Heart right ventricle (tissue), 16 donors: ENCODE results near the gene GPSM1. TPM values are rescaled to one million over a fixed set of nuclear protein-coding genes. Genes with fewer than 3 reads are reported as not detected.
A peak's percentile ranks its signal among the peaks of the same experiment; 100 is the strongest.

Experiments
- ATAC-seq, 8 donors: fragments of 200-7000 bp; cut with Tn5 transposase; one replicate each; pipeline ENCODE4 v1.9.1; 2020; ENCODE audit warnings: mild to moderate bottlenecking in 8 of 8, moderate library complexity in 8 of 8, moderate number of reproducible peaks in 1 of 8
- DNase-seq, 2 donors: peaks; one replicate each; pipeline ENCODE4 v3.0.0-alpha.2; 2020
- H3K27ac ChIP-seq, 10 donors: fragments of 200-600 bp; sonication (generic) in 2 of 10; one replicate each; pipeline versions ENCODE4 v1.5.0 to v1.8.0; 2020 to 2022; ENCODE audit warnings: mild to moderate bottlenecking in 3 of 10
- H3K27me3 ChIP-seq, 7 donors: fragments of 200-600 bp; one replicate each; pipeline ENCODE4 v1.8.0; 2021 to 2022; ENCODE audit warnings: mild to moderate bottlenecking in 2 of 7
- H3K36me3 ChIP-seq, 9 donors: fragments of 200-600 bp; sonication (generic) in 1 of 9; one replicate each; pipeline versions ENCODE4 v1.5.0 to v1.8.0; 2020 to 2022; ENCODE audit warnings: mild to moderate bottlenecking in 2 of 9
- H3K4me1 ChIP-seq, 9 donors: fragments of 200-600 bp; sonication (generic) in 1 of 9; one replicate each; pipeline versions ENCODE4 v1.5.0 to v1.8.0; 2020 to 2022; ENCODE audit warnings: mild to moderate bottlenecking in 4 of 9
- H3K4me3 ChIP-seq, 10 donors: fragments of 200-600 bp; sonication (generic) in 2 of 10; one replicate each; pipeline versions ENCODE4 v1.5.0 to v1.8.0; 2020 to 2022; ENCODE audit warnings: mild to moderate bottlenecking in 7 of 10, moderate library complexity in 2 of 10
- H3K9me3 ChIP-seq, 11 donors: fragments of 200-600 bp in 10 of 11; sonication (generic) in 2 of 11; one replicate each; pipeline versions ENCODE4 v1.5.0 to v1.8.0; 2013 to 2022; ENCODE audit warnings: mild to moderate bottlenecking in 2 of 11, control low read depth in 1 of 11, moderate library complexity in 1 of 11
- CTCF ChIP-seq, 9 donors: fragments of 200-600 bp; sonication (generic) in 2 of 9; IDR thresholded peaks; one replicate each; pipeline versions ENCODE4 v1.5.0 to v1.8.0; 2021 to 2022; ENCODE audit warnings: antibody characterized with exemption in 9 of 9, mild to moderate bottlenecking in 5 of 9, moderate library complexity in 1 of 9
- WGBS, 2 donors: extraction: QIAGEN DNeasy Blood & Tissue Kit; methylation state at CpG; one replicate each; pipeline ENCODE4 v1.1.7; 2013; ENCODE audit warnings: inconsistent platforms in 1 of 2; 5-methylcytosine and 5-hydroxymethylcytosine counted together
- intact Hi-C, 10 donors: fragments of 100-400 bp; cut with DNase I; formaldehyde crosslinking; loops; one replicate each; pipeline versions ENCODE4 v1.11.1 to v1.14.2; 2022
- polyA plus RNA-seq, 2 donors: library from polyadenylated mRNA; stranded (reverse); fragments of 200-250 nt; gene quantifications; one replicate each; pipeline ENCODE4 v1.2.3, GENCODE V29; 2013
- total RNA-seq, 10 donors: library from RNA; stranded (reverse); fragmentation: NEBNext Ultra II Directional in 3 of 10; extraction: Animal tissue kit (Norgen Biotek cat#: 25700) in 3 of 10; gene quantifications; one replicate each; pipeline versions ENCODE4 v1.2.1 to v1.2.4, GENCODE V29; 2021 to 2023
- donor health status: Arrhythmogenic right ventricular cardiomyopathy.
- donor health status: ischemic (EF 13 %, LVEDD 7.1; RV severe dilation, severe dysfunction).
- donor health status: healthy with polysubstance abuse.
- donor health status: DM: no; HTN: yes; CAD: no.
- donor health status: DM: no; HTN: no; CAD: no.
- donor health status: ischemic (EF 25% LVEDD 6.9; RV normal size, moderate dysfunction).
- donor health status: ischemic (EF 25% LVEDD 5.7; RV mildly dilated, moderate dysfunction).
- donor health status: healthy.
- donor health status: DM: yes; HTN: yes; CAD: no.
- donor health status: Ischemic cardiomyopathy.
- donor health status: ischemic (EF 35%, LVEDD 5.7; RV mildly dilated, moderate dysfunction).
- donor health status: nonischemic (EF 11% LVEDD 7.7; RV severe dilation, severe dysfunction).
- donor health status: DM: yes; HTN: yes; CAD: no.
- donor health status: PGD.
- donor health status: ischemic (EF 29% LVEDD 5.4; RV normal size, mild dysfunction).
- donor health status: nonischemic (EF 23%, LVEDD 6.1; RV moderate dilation, normal function).

GPSM1 gene
- total and polyA plus RNA-seq, 12 donors: 19.4 to 87.8 (median 25.8) TPM

GRCh38 chr9:136374183-136374575 is 46.8 kb downstream of the GPSM1 start:
- intact Hi-C loops: no loop called here
- H3K27me3 ChIP-seq: no peaks in the 10 kb centered on the region
- ATAC-seq (no peak), DNase-seq (no peak)
- peaks cover 0 to 32% (median 0%) of the 10 kb centered on the region in 9 donors for H3K36me3 ChIP-seq
- H3K9me3 ChIP-seq: no peaks in the 10 kb centered on the region
- H3K4me3 ChIP-seq: no peak overlapping the region
- no peak overlapping the region for H3K27ac ChIP-seq
- 91% methylated on average over 14 of the region's 14 CpGs for WGBS, 2 donors
- no peak for TF ChIP-seq CTCF (IDR thresholded peaks at IDR 0.05)
- peaks cover 0 to 32% (median 6%) of the 10 kb centered on the region in 9 donors for H3K4me1 ChIP-seq

- Histone ChIP-seq H3K27me3 (no peaks in the 10 kb centered on the region), H3K4me3 (no peak overlapping the region), H3K9me3 (no peaks in the 10 kb centered on the region), H3K36me3 (peaks cover 0 to 33% (median 0%) of the 10 kb centered on the region in 9 donors), H3K27ac (no peak overlapping the region), H3K4me1 (peaks cover 0 to 32% (median 6%) of the 10 kb centered on the region in 9 donors)
- ATAC-seq (no peak), DNase-seq (no peak)
- intact Hi-C loops: no loop called here
- WGBS, 2 donors: 93 to 95% methylated on average over 12 of the region's 12 CpGs
- TF ChIP-seq CTCF (IDR thresholded peaks at IDR 0.05): no peak
These were observed 47.8 kb downstream of the GPSM1 start for GRCh38 chr9:136375096-136375495.

- ATAC-seq: no peak
- WGBS, 2 donors: 68 to 79% methylated on average over 8 of the region's 8 CpGs
- no peak for DNase-seq
These were observed 49.1 kb downstream of the GPSM1 start for GRCh38 chr9:136376457-136376856.

GRCh38 chr9:136377341-136378169 is 50.2 kb downstream of the GPSM1 start:
- ATAC-seq: peak in 1 of 8 donors; percentile 3
- H3K4me1 ChIP-seq: peaks cover 0 to 26% (median 6%) of the 10 kb centered on the region in 9 donors
- H3K27me3 ChIP-seq: no peaks in the 10 kb centered on the region
- DNase-seq: no peak
- H3K9me3 ChIP-seq: no peaks in the 10 kb centered on the region
- peaks cover 0 to 53% (median 7%) of the 10 kb centered on the region in 9 donors for H3K36me3 ChIP-seq
- 86 to 91% methylated on average over 30 to 32 of the region's 32 CpGs for WGBS, 2 donors
- TF ChIP-seq CTCF (IDR thresholded peaks at IDR 0.05): no peak
- intact Hi-C loops: no loop called here
- H3K4me3 ChIP-seq: no peak overlapping the region
- H3K27ac ChIP-seq: no peak overlapping the region

More at GRCh38 chr9:136376457-136376856, 49.1 kb downstream of the GPSM1 start:
- Histone ChIP-seq H3K9me3 (no peaks in the 10 kb centered on the region), H3K4me1 (peaks cover 0 to 32% (median 8%) of the 10 kb centered on the region in 9 donors), H3K36me3 (peaks cover 0 to 42% (median 2%) of the 10 kb centered on the region in 9 donors), H3K27ac (no peak overlapping the region), H3K27me3 (no peaks in the 10 kb centered on the region), H3K4me3 (no peak overlapping the region)
- no peak for TF ChIP-seq CTCF (IDR thresholded peaks at IDR 0.05)
- intact Hi-C loops: no loop called here
